Left lung (tissue), 10 donors: ENCODE results near the gene SLC35E1. TPM values are rescaled to one million over a fixed set of nuclear protein-coding genes. Genes with fewer than 3 reads are reported as not detected.

Experiments used
- ATAC-seq: fragments of 200-7000 bp; cut with Tn5 transposase; one replicate; pipeline ENCODE4 v1.9.1; 2020; ENCODE audit warnings: moderate library complexity
- DNase-seq, 4 donors: peaks; one replicate each; pipeline ENCODE4 v3.0.0-alpha.2; 2013 to 2020
- H3K27ac ChIP-seq, 2 donors: fragments of 200-600 bp; sonication (generic) in 1 of 2; one replicate each; pipeline versions ENCODE4 v1.5.0 to v1.8.0; 2020 to 2021
- H3K27me3 ChIP-seq, 2 donors: fragments of 200-600 bp; sonication (generic) in 1 of 2; one replicate each; pipeline versions ENCODE4 v1.5.0 to v1.8.0; 2020 to 2021
- H3K36me3 ChIP-seq, 2 donors: fragments of 200-600 bp; sonication (generic) in 1 of 2; one replicate each; pipeline versions ENCODE4 v1.5.0 to v1.8.0; 2020 to 2021
- H3K4me1 ChIP-seq, 2 donors: fragments of 200-600 bp; one replicate each; pipeline ENCODE4 v1.8.0; 2021
- H3K4me3 ChIP-seq, 2 donors: fragments of 200-600 bp; sonication (generic) in 1 of 2; one replicate each; pipeline versions ENCODE4 v1.5.0 to v1.8.0; 2020 to 2021; ENCODE audit warnings: mild to moderate bottlenecking in 1 of 2
- H3K9me3 ChIP-seq, 2 donors: fragments of 200-600 bp; sonication (generic) in 1 of 2; one replicate each; pipeline versions ENCODE4 v1.5.0 to v1.8.0; 2020 to 2021
- CTCF ChIP-seq, 2 donors: fragments of 200-600 bp; sonication (generic) in 1 of 2; IDR thresholded peaks; one replicate each; pipeline versions ENCODE4 v1.5.0 to v1.8.0; 2021; ENCODE audit warnings: antibody characterized with exemption in 2 of 2
- intact Hi-C, 2 donors: fragments of 100-400 bp; cut with DNase I; formaldehyde crosslinking; loops; one replicate each; pipeline versions ENCODE4 v1.11.2 to v1.14.2; 2022
- polyA plus RNA-seq, 6 donors: library from polyadenylated mRNA; unstranded; fragments of 120-200 nt; gene quantifications; one replicate each; pipeline ENCODE4 v1.2.1, GENCODE V29; 2013; ENCODE audit not compliant: insufficient read length in 6 of 6
- total RNA-seq, 2 donors: library from RNA; stranded (reverse); fragmentation: NEBNext Ultra II Directional; extraction: Animal tissue kit (Norgen Biotek cat#: 25700); gene quantifications; one replicate each; pipeline ENCODE4 v1.2.1, GENCODE V29; 2021
- donor health status: DM: no; HTN: yes; CAD: no.
- donor health status: DM: no; HTN: no; CAD: no.

SLC35E1 gene
- total and polyA plus RNA-seq, 8 donors: 46.5 to 56.7 (median 50.6) TPM

DNA sequence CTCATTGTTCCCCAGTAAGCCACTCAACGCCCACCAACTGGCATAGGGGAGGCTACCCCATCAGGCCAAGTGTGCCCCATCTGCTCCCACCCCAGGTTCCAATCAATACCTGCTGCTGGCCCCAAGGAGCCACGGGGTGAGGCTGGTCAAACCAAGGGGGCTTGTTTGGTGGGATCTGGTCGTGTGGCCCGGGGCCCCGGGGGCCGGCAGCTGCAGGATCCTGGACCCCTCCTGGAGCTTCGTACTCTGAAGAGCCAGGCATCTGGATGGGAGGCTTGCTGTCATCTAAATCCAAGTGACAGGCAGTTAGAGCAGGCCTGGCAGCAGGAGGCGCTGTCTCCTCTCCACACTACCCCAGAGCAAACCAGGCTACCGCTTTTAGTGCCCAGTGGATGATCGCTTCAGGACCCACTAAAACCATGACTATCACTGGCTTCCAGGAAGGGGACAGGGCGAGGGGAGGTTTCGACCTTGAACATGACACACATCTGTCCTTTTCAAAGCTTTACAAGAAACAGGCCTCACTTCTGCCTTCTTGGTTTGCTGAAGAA lies 44.2 kb downstream of the SLC35E1 start:
- H3K4me3 ChIP-seq: no peak overlapping the region
- H3K36me3 ChIP-seq: peaks cover 0 to 100% of the 10 kb centered on the region in 2 donors
- intact Hi-C loops: no loop called here
- no peak overlapping the region for H3K27ac ChIP-seq
- H3K9me3 ChIP-seq: no peaks in the 10 kb centered on the region
- H3K4me1 ChIP-seq: no peaks in the 10 kb centered on the region
- TF ChIP-seq CTCF (IDR thresholded peaks at IDR 0.05): no peak
- no peak for DNase-seq
- no peaks in the 10 kb centered on the region for H3K27me3 ChIP-seq
- ATAC-seq: no peak

DNA sequence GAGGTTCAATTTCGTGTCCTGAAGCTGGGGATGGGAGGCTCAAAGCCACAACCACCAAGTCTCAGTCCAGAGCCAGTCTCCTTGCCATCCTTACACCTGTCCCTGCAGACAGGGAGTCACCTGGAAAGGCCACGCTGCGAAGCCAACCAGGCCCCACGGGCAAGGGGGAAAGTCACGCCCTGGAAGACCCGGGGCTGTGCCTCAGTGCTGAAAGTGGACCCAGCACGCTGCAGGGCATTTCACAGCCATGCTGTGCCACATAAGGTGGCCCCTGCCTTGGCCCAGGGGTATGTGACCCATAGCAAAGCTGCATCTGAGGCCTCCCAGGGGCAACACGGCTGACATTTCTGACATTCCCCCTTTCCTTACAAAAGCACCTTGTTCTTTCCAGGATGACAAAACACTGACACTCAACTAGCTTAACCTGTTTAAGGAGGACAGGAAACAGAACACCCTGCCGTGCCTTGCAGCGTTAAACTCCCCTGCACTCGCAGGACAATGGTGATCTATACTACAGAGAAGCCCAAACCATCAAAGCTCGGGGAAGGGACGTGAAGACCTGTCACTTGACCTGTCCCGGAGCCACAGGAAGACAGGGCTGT lies 44.8 kb downstream of the SLC35E1 start:
- Histone ChIP-seq H3K4me3 (no peak overlapping the region), H3K9me3 (no peaks in the 10 kb centered on the region), H3K36me3 (peaks cover 0 to 100% of the 10 kb centered on the region in 2 donors), H3K4me1 (no peaks in the 10 kb centered on the region), H3K27ac (no peak overlapping the region), H3K27me3 (no peaks in the 10 kb centered on the region)
- intact Hi-C loops: no loop called here
- TF ChIP-seq CTCF (IDR thresholded peaks at IDR 0.05): no peak
- DNase-seq (no peak), ATAC-seq (no peak)

DNA sequence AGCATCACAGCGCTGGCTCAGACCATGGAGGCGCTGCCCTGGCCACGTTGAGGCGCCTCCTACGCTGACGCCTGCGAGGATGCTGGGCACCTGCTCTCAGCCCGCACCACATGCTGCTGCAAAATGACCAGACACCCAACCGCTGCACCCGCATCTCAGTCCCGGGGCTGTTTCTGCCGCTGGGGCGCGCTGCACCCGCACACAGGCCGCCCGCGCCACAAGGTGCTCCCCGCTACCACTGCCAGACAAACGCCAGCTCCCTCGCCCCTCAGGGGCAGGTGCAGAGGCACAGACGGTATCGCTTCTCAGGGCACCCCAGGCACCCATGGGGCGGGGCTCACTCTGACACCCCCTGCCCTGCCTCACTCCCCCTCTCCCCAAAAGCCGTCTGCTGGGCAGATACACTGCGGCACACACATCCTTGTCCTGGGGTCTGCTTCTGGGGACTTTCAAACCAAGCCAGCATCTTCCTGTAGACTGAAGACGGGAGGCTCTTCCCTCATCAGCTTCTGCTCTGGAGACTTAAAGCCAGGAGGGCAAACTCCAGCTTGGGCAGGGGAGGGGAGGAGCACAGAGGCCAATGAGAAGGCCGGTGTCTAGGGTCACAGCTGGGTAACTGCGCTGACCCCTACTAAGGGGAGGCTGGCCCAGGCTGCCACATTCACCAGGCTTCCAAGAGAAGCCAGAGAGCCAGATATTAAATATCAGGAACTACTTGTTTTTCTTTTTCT lies 46.3 kb downstream of the SLC35E1 start:
- intact Hi-C loops: no loop called here
- ATAC-seq: no peak
- Histone ChIP-seq H3K27ac (no peak overlapping the region), H3K36me3 (peaks cover 0 to 100% of the 10 kb centered on the region in 2 donors), H3K27me3 (no peaks in the 10 kb centered on the region), H3K4me3 (no peak overlapping the region), H3K4me1 (no peaks in the 10 kb centered on the region), H3K9me3 (no peaks in the 10 kb centered on the region)
- no peak for TF ChIP-seq CTCF (IDR thresholded peaks at IDR 0.05)
- DNase-seq: no peak

DNA sequence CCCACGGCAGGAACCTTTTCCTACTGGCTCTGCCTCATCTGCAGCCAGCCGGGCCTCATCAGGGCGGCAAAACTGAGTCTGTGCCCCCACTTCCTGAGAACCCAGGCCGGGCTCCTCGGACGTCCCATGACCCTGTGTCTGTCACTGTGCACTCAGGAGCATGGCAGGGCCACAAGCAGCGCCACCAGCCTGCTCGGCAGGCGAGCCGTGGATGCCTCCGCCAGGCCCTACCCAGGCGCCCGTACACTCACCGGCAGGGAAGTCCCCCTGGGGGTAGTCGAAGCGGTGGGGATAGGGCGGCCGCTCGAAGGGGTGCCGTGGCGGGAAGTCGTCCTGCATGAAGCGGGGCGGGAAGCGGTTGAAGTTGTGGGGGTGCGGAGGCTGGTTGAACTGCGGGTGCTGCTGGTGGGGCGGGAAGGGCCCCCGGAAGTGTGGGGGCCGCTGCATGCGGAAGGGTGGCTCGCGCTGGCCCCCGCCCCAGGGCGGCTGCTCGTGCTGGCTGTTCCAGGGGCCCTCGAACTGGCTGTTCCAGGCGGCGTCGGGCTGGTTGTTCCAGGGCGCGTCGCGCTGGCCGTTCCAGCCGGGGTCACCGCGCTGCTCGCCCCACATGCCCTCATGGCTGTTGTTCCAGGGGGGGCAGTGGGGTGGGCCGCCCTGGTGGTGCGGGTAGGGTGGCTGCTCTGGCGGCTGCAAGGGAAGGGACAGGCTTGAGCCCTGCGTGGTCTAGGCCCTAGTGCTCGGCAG lies 47.1 kb downstream of the SLC35E1 start:
- peaks cover under 1 to 100% of the 10 kb centered on the region in 2 donors for H3K36me3 ChIP-seq
- H3K4me3 ChIP-seq: no peak overlapping the region
- no peak for TF ChIP-seq CTCF (IDR thresholded peaks at IDR 0.05)
- peak in 1 of 4 donors; percentile 84 for DNase-seq
- no peaks in the 10 kb centered on the region for H3K27me3 ChIP-seq
- intact Hi-C loops: no loop called here
- H3K9me3 ChIP-seq: no peaks in the 10 kb centered on the region
- H3K27ac ChIP-seq: no peak overlapping the region
- ATAC-seq: no peak
- no peaks in the 10 kb centered on the region for H3K4me1 ChIP-seq
